PFSK-1 (cell line): ENCODE data around the gene SPPL2C.

ENCODE experiments used
- FOXP2 ChIP-seq: optimal IDR thresholded peaks from 2 replicates; pipeline ENCODE3; 2011; ENCODE audit warnings: borderline replicate concordance, control low read depth, inconsistent platforms; ENCODE audit not compliant: insufficient read depth; ENCODE audit errors: extremely low read length, extremely low read depth
- POLR2AphosphoS5 ChIP-seq: IDR thresholded peaks from 2 replicates; pipeline ENCODE4 v1.6.1; 2012; ENCODE audit warnings: low read depth, mild to moderate bottlenecking, control low read depth, low read length, moderate library complexity
- SIN3A ChIP-seq: IDR thresholded peaks from 2 replicates; pipeline ENCODE4 v1.6.1; 2012; ENCODE audit warnings: mild to moderate bottlenecking, low read length, moderate library complexity, borderline replicate concordance; ENCODE audit not compliant: insufficient read depth
- TAF1 ChIP-seq: IDR thresholded peaks from 2 replicates; pipeline ENCODE4 v1.6.1; 2012; ENCODE audit warnings: low read length, control low read depth, borderline replicate concordance; ENCODE audit not compliant: insufficient read depth
- TF ChIP-seq, protein P1 (sequence below), 2 experiments: IDR thresholded peaks; 2 replicates each; pipeline versions ENCODE4 v1.6.1 to v1.8.0; 2011 to 2012; ENCODE audit warnings: low read depth in 2 of 2, low read length in 2 of 2, control low read depth in 1 of 2, inconsistent platforms in 1 of 2, mild to moderate bottlenecking in 1 of 2, moderate library complexity in 1 of 2; ENCODE audit not compliant: insufficient read depth in 1 of 2

SPPL2C gene

DNA sequence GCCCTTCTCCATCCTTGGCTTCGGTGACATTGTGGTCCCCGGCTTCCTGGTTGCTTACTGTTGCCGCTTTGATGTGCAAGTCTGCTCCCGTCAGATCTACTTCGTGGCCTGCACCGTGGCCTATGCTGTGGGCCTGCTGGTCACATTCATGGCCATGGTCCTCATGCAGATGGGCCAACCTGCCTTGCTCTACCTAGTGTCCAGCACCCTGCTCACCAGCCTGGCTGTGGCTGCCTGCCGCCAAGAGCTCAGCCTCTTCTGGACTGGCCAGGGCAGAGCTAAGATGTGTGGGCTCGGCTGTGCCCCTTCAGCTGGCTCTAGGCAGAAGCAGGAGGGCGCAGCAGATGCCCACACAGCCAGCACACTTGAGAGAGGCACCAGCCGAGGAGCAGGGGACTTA is 1.5 kb downstream of the SPPL2C start:
- no peak for TF ChIP-seq TAF1
- TF ChIP-seq FOXP2, result no peak
- no peak for TF ChIP-seq SIN3A
- no peak for TF ChIP-seq POLR2AphosphoS5
- TF ChIP-seq, protein P1, sequence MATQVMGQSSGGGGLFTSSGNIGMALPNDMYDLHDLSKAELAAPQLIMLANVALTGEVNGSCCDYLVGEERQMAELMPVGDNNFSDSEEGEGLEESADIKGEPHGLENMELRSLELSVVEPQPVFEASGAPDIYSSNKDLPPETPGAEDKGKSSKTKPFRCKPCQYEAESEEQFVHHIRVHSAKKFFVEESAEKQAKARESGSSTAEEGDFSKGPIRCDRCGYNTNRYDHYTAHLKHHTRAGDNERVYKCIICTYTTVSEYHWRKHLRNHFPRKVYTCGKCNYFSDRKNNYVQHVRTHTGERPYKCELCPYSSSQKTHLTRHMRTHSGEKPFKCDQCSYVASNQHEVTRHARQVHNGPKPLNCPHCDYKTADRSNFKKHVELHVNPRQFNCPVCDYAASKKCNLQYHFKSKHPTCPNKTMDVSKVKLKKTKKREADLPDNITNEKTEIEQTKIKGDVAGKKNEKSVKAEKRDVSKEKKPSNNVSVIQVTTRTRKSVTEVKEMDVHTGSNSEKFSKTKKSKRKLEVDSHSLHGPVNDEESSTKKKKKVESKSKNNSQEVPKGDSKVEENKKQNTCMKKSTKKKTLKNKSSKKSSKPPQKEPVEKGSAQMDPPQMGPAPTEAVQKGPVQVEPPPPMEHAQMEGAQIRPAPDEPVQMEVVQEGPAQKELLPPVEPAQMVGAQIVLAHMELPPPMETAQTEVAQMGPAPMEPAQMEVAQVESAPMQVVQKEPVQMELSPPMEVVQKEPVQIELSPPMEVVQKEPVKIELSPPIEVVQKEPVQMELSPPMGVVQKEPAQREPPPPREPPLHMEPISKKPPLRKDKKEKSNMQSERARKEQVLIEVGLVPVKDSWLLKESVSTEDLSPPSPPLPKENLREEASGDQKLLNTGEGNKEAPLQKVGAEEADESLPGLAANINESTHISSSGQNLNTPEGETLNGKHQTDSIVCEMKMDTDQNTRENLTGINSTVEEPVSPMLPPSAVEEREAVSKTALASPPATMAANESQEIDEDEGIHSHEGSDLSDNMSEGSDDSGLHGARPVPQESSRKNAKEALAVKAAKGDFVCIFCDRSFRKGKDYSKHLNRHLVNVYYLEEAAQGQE (IDR thresholded peaks at IDR 0.05; ENCODE audit: insufficient read depth in 1 of 2, low read depth in 2 of 2, low read length in 2 of 2), result no peak

DNA sequence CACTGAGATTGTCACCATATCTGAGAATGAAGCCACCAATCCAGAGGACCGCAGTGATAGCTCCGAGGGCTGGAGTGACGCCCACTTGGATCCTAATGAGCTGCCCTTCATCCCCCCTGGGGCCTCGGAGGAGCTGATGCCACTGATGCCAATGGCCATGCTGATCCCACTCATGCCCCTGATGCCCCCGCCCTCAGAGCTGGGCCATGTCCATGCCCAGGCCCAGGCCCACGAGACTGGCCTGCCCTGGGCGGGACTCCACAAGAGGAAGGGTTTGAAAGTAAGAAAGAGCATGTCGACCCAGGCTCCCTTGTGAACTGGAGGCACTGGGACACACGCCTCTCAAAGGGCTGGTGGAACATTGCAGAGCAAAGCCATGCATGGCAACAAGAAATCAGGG is 2.0 kb downstream of the SPPL2C start:
- TF ChIP-seq, protein P1 (IDR thresholded peaks at IDR 0.05; ENCODE audit: insufficient read depth in 1 of 2, low read depth in 2 of 2, low read length in 2 of 2), result no peak
- no peak for TF ChIP-seq POLR2AphosphoS5
- TF ChIP-seq TAF1, result no peak
- no peak for TF ChIP-seq FOXP2
- no peak for TF ChIP-seq SIN3A

DNA sequence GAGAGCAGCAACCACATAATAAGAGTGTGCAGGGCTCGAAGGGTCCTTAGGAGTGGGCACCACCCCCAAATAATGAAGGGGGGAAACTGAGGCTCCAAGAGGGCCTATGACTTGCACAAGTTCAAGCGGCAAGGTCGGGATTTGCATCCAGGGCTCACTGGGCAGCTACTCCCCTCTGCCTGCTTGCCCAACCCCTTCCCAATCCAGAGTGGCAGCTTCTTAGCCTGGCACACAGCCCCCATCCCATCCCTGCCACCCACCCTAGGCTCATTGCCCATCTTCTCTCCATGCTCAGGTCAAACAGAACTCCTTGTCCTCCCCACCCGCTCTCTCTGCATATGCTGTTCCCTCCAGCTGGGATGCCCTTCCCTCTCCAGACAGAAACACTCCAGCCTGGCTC is 2.4 kb downstream of the SPPL2C start:
- TF ChIP-seq FOXP2 (no peak), POLR2AphosphoS5 (no peak), TAF1 (no peak), SIN3A (no peak)

DNA sequence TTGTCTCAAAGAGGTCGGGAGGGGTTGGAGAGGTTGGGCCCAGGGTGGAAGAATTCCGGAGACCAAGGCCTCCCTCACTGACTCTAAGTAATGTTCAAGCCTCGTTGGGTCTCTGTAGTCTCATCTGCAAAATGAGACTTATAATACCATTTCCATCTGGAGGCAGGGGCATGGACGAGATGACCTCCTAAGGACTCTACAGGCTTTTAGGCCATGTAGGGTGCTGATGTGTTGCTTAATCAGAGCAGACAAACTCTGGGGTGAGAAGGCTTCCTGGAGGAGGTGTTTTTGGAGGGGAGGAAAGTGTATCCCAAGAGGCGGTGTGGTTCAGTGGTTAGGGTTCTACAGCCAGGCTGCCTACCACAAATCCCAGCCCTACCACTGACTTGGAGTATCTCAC is 3.1 kb downstream of the SPPL2C start:
- TF ChIP-seq TAF1 (no peak), SIN3A (no peak)
- TF ChIP-seq, protein P1 (IDR thresholded peaks at IDR 0.05; ENCODE audit: insufficient read depth in 1 of 2, low read depth in 2 of 2, low read length in 2 of 2), result no peak

DNA sequence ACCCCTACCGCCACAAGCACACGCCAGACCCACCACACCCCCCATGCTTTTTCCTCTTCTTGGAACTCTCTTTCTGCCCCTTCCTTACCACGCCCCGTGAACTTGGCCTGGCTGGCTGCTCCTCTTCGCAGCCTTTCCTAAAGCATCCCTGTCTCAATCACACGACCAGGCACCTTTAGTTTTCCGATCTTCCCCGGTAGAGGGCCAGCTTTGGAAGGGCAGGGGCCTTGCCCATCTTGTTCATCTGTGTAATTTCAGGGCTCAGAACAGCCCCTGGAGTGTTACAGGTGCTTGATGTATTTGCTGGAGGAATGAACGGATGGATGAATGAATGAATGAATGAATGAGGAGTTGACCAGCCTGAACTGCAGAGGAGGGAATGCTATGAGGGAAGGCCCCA is 3.7 kb downstream of the SPPL2C start:
- no peak for TF ChIP-seq SIN3A
- TF ChIP-seq POLR2AphosphoS5, result no peak
- no peak for TF ChIP-seq FOXP2
- TF ChIP-seq, protein P1 (IDR thresholded peaks at IDR 0.05; ENCODE audit: insufficient read depth in 1 of 2, low read depth in 2 of 2, low read length in 2 of 2), result no peak
- no peak for TF ChIP-seq TAF1
